NCI-H748 (cell line): ENCODE measurements around the gene LAMB1.

Experiments
- DNase-seq: peaks from one replicate; lab custom pipeline; 2025; ENCODE audit not compliant: unreplicated experiment; lab: John Stamatoyannopoulos, UW

LAMB1 gene

GRCh38 chr7:107949443-107949935 is 53.5 kb downstream of the LAMB1 start:
- no peak for DNase-seq

GRCh38 chr7:107948645-107949442 is 54.1 kb downstream of the LAMB1 start:
- DNase-seq: no peak

- no peak for DNase-seq
These were observed 56.1 kb downstream of the LAMB1 start for GRCh38 chr7:107946881-107947280.

- no peak for DNase-seq
These were observed 56.5 kb downstream of the LAMB1 start for GRCh38 chr7:107946451-107946850.

GRCh38 chr7:107945332-107945731 is 57.6 kb downstream of the LAMB1 start:
- DNase-seq: no peak

GRCh38 chr7:107944411-107945169 is 58.4 kb downstream of the LAMB1 start:
- no peak for DNase-seq

- no peak for DNase-seq
These were observed 59.9 kb downstream of the LAMB1 start for GRCh38 chr7:107943018-107943417.

GRCh38 chr7:107940951-107941350 is 62.0 kb downstream of the LAMB1 start:
- DNase-seq: no peak

GRCh38 chr7:107939573-107940489 is 63.1 kb downstream of the LAMB1 start:
- no peak for DNase-seq

GRCh38 chr7:107938456-107939250 is 64.3 kb downstream of the LAMB1 start:
- no peak for DNase-seq

GRCh38 chr7:107937531-107937930 is 65.4 kb downstream of the LAMB1 start:
- DNase-seq: no peak

- no peak for DNase-seq
These were observed 66.6 kb downstream of the LAMB1 start for GRCh38 chr7:107936312-107936711.

- no peak for DNase-seq
These were observed 67.8 kb downstream of the LAMB1 start for GRCh38 chr7:107934991-107935770.

GRCh38 chr7:107933386-107934013 is 69.5 kb downstream of the LAMB1 start:
- DNase-seq: no peak

GRCh38 chr7:107932805-107933204 is 70.2 kb downstream of the LAMB1 start:
- no peak for DNase-seq

- DNase-seq: no peak
These were observed 71.0 kb downstream of the LAMB1 start for GRCh38 chr7:107931740-107932515.

- no peak for DNase-seq
These were observed 76.5 kb downstream of the LAMB1 start for GRCh38 chr7:107926481-107926880.

GRCh38 chr7:107924841-107925504 is 78.0 kb downstream of the LAMB1 start:
- DNase-seq: no peak
